ENCODE measurements around the gene CTF1.
"Not testable (repeated sequence)": the region's sequence is repeated elsewhere in the genome, so short reads cannot be mapped to it uniquely, and the experiment has no call there.

Gene CTF1, protein sequence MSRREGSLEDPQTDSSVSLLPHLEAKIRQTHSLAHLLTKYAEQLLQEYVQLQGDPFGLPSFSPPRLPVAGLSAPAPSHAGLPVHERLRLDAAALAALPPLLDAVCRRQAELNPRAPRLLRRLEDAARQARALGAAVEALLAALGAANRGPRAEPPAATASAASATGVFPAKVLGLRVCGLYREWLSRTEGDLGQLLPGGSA

GRCh38 chr16:30896261-30896888 lies at the start of gene CTF1:
CTF1 (plus strand) TSS chr16:30896614; CDS start chr16:30896644, 30 bp downstream.
- no peak for DNase-seq

DNA sequence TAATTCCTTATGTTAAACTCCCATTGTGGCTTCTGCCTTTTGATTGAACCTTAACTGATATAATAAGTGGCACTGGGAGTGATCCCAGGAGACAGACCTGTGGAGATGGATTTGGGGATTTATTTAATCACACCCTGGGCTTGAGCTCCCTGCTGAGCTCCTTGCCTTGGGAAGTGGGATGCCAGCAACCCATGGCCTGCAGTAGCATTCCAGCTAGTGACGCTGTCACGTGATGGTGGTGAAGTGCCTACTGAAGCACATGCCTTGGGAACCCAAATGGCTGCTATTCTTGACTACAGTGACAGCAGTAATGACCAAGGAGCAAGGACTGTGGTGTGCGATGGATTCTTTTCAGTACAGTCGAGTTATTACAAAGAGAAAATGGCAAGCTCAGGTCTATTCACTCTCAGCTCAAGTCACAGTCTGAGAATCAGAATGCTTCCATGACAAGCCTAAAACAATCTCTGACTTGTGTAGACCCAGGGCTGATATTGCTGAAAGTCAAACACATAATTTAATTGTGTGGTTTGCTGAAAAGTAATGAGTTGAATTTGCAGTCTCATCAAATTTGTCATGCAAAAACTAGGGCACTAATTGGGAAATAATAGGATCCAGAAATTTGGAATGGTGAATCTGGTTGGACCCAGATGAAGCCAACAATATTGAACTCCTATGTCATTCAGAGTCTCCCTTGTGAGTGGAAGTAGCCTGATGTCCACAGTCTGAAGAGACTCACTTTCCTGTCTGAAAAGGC lies 49.6 kb upstream of the CTF1 start:
- no peak for DNase-seq

DNA sequence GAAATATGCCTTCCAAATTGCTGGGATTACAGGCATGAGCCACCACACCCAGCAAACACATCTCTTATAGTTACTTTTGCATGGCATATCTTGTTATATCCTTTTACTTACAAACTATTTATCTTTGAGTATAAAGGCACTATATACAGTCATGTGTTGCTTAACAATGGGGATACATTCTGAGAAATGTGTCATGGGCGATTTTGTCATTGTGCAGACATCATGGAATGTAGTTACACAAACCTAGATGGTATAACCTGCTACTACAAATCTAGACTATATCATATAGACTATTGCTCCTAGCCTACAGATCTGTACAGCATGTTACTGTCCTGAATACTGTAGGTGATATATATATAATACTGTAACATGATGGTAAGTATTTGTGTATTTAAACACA lies 46.2 kb upstream of the CTF1 start:
- DNase-seq: no peak

GRCh38 chr16:30853758-30854157 lies 42.7 kb upstream of the CTF1 start:
- no peak for DNase-seq

- no peak for DNase-seq
Measured at GRCh38 chr16:30858111-30858495, 38.3 kb upstream of the CTF1 start.

- no peak for DNase-seq
Measured at GRCh38 chr16:30858829-30859423, 37.5 kb upstream of the CTF1 start.

GRCh38 chr16:30860729-30861128 lies 35.7 kb upstream of the CTF1 start:
- not testable (repeated sequence) for DNase-seq

- not testable (repeated sequence) for DNase-seq
Measured at GRCh38 chr16:30863178-30863577, 33.2 kb upstream of the CTF1 start.

GRCh38 chr16:30866031-30866430 lies 30.4 kb upstream of the CTF1 start:
- no peak for DNase-seq

- DNase-seq: no peak
Measured at GRCh38 chr16:30867747-30868146, 28.7 kb upstream of the CTF1 start.

DNA sequence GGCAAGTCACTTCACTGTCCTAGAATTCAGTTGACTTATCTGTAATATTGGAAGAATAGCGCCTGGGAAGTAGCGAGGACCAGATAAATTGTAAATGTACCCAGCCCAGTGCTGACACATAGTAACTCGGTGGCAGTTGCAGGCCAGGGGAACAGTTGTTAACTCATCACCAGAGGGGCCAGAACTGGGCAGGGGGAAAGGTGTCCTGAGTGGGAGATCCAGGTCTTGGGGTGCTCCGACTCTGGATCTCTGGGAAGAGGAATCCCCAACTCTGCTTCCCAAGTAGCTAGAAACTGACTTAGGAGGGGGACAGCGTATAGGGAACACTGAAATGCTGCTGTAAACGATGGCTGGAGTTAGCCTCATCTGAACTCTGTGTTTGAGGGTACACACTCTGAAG lies 25.5 kb upstream of the CTF1 start:
- no peak for DNase-seq

- DNase-seq: no peak
Measured at GRCh38 chr16:30874244-30874820, 22.1 kb upstream of the CTF1 start.

DNA sequence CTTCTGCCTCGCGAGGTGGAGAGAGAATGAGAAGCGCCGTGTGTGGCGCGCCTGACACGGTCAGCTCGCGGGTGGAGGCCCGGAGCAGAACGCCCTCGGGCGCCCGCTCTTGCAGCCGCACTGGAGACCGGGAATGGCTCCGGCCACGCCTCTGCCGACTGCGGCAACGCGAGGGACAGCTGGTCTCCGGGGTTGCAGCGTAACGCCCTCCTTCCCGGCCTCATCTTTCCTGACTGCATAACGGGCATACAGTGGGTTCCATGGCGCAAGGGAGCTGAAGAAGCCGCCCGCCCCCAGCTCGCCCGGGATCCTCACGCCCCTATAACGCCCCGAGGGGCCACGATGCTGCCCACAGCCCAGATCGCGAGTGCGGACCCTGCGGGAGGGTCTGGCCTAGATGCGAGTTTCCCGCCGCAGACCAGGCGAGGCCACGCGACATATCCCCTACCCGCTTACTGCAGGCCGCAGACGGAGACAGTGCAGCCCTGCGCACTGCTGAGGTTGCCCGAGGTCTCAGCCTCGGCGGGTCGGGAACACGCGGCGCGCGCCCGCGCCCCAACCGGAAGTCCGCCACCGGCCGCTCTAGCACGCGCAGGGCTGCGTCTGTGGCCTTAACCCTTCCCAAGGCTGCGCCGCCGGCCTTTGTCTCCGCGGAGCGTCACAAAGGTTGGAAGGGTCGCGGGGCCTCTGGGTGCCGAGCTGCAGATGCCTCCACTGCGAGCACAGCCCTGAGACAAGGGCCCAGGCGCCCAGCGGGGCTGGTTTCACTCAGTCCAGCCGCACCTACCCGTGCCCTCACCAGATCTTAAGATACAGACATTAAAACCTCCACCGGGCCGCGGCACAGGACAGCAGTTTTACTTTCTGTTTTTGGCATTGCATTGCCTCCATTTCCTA lies 21.3 kb upstream of the CTF1 start:
- no peak for DNase-seq

DNA sequence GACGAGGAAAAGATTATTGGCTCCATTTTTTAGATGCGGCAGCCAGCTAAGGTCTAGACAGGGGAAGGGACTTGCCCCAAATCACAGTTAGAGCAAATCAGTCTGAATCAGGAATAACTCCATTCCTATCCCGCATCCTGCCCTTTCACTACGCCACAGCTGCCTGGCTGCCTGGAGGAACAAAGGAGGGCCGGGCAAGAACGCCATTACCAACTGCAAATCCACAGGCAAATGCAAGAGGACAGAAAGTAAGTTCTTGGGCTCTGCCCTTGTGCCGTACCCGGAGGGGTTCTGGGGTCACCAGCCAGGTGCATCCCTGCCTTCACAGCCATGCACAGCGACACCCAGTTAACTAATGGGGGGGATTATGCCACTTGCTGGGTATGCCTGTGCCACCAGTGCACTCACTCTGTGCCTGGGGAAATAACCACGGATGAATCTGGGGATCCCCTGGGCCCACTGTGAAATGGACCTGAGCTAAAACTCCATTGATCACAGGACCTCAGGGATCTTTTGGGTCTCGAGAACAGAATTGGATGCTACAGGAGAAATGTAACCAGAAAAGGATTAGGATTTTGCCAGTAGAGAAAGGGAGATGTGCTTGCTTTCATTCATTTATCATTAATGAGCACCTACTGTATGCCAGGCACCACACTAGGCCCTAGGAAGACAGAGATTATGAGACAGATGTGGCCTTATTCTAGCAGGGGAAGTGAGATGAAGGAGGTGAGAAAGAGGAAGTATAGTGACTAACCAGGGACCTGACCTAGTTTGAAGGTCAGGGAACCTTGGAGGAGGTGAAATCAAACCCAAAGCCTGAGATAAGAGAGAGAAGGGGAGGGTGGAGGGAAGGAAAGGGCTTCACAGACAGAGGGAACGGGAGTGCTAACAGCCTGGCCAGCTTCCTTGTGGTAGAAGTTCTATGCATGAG lies 20.3 kb upstream of the CTF1 start:
- DNase-seq: no peak

- no peak for DNase-seq
Measured at GRCh38 chr16:30876867-30877266, 19.5 kb upstream of the CTF1 start.

DNA sequence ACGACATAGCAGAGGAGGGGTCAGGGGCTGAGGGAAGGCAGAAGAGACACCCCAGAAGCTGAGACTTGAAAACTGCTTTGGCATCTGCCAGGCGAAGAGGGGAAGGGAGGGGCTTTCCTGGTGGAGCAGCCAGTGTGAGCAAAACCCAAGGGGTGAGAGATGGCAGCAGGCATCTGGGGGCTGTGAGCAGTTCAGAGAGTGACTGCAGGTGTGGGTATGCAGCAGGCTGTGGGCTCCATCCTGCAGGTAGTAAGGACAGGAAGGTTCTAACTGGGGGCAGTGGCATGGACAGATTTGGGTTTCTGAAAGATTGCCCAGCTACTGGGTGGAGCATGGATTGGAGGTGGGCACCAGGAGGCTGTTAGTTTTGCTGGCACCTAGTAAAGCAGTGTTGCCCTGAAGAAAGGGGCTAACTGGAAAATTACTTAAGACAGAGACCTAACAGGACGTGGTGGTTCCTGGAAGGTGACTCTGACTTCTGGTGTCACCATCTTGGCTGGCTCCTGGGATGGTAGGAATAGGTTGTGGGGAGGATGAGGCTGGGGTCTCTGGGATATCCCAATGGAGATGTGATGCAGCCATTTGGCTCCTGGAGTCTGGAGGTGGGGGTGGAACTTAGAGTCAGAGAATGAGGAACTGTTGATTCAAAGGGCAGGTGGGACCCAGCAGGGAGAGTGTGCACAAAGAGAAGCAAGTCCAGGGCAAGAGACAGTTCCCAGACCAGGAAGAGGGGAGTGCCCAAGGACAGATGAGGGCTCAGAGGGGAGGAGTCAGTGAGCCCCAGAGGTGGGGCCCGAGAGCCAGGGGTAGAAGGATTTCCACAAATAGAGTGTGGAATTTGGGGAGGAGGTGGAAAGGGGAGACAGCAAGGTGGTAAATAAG lies 13.7 kb upstream of the CTF1 start:
- DNase-seq: no peak

GRCh38 chr16:30884760-30885159 lies 11.7 kb upstream of the CTF1 start:
- DNase-seq: no peak

GRCh38 chr16:30885196-30885595 lies 11.2 kb upstream of the CTF1 start:
- DNase-seq: no peak

DNA sequence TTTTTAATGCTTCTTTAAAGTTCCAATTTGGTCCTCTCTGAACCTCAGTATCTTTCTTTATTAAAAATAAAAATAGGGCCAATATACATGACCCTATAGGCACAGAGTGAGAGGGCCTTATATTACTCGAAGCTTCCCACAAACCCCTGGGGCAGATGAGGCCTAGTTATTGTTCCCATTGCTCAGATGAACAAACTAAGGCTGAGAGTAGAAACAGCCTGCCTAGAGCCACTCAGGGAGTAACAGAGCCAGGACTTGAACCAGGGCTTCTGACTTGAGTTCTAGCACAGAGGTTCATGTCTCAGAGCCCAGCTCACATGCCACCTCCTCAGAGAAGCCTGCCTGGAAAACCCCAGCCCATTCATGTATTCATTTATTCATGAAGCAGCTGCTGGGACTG lies 10.3 kb upstream of the CTF1 start:
- DNase-seq: no peak

GRCh38 chr16:30887927-30888326 lies 8.5 kb upstream of the CTF1 start:
- DNase-seq: no peak

Measured in NCI-H1436 treated with DMSO at 0.1 percent for 48 hours (cell line).